ENCODE data around the gene SNX33. TPM values are rescaled to one million over a fixed set of nuclear protein-coding genes. Genes with fewer than 3 reads are reported as not detected.

SNX33 gene
- total RNA-seq, 2 donors from 2014 or later, result 19.8 to 21.8 TPM

- Histone ChIP-seq H3K4me3 (no peak overlapping the region), H3K4me1 (no peaks in the 10 kb centered on the region), H3K36me3 (replicated peaks in 1 of 2; ENCODE audit: insufficient read depth in 1 of 2, low read depth in 2 of 2) (peaks cover 0 to 29% of the 10 kb centered on the region in 2 donors), H3K27ac (no peak overlapping the region), H3K9me3 (no peaks in the 10 kb centered on the region), H3K27me3 (no peaks in the 10 kb centered on the region)
- DNase-seq (no peak), ATAC-seq (no peak)
- no peak for TF ChIP-seq POLR2A (IDR thresholded peaks at IDR 0.05)
- TF ChIP-seq CTCF (IDR thresholded peaks at IDR 0.05), result no peak
- intact Hi-C loops (cut with DNase I), result no loop called here
- 70 to 93% methylated on average over 6 of the region's 6 CpGs for WGBS, 2 donors
These were observed 40.7 kb upstream of the SNX33 start for GRCh38 chr15:75606711-75607699.

- Histone ChIP-seq H3K36me3 (replicated peaks in 1 of 2; ENCODE audit: insufficient read depth in 1 of 2, low read depth in 2 of 2) (peaks cover 0 to 16% of the 10 kb centered on the region in 2 donors), H3K9me3 (no peaks in the 10 kb centered on the region), H3K27ac (no peak overlapping the region), H3K4me3 (no peak overlapping the region), H3K27me3 (no peaks in the 10 kb centered on the region), H3K4me1 (no peaks in the 10 kb centered on the region)
- DNase-seq (no peak), ATAC-seq (no peak)
- TF ChIP-seq POLR2A (IDR thresholded peaks at IDR 0.05) (no peak), CTCF (IDR thresholded peaks at IDR 0.05) (no peak)
- intact Hi-C loops (cut with DNase I), result no loop called here
These were observed 30.9 kb upstream of the SNX33 start for GRCh38 chr15:75616766-75617165.

GRCh38 chr15:75620058-75620820, 27.5 kb upstream of the SNX33 start:
- TF ChIP-seq POLR2A (IDR thresholded peaks at IDR 0.05) (no peak), CTCF (IDR thresholded peaks at IDR 0.05) (no peak)
- ATAC-seq, result no peak
- Histone ChIP-seq H3K36me3 (replicated peaks in 1 of 2; ENCODE audit: insufficient read depth in 1 of 2, low read depth in 2 of 2) (peaks cover 0 to 11% of the 10 kb centered on the region in 2 donors), H3K4me1 (no peaks in the 10 kb centered on the region), H3K27me3 (no peaks in the 10 kb centered on the region), H3K27ac (no peak overlapping the region), H3K9me3 (no peaks in the 10 kb centered on the region), H3K4me3 (no peak overlapping the region)
- DNase-seq, result peak in 1 of 4 donors; percentile 26
- intact Hi-C loops (cut with DNase I), result no loop called here
- 63 to 73% methylated on average over 4 of the region's 4 CpGs for WGBS, 2 donors

GRCh38 chr15:75620841-75621391, 26.8 kb upstream of the SNX33 start:
- no peak for TF ChIP-seq CTCF (IDR thresholded peaks at IDR 0.05)
- TF ChIP-seq POLR2A (IDR thresholded peaks at IDR 0.05), result no peak
- no peaks in the 10 kb centered on the region for H3K27me3 ChIP-seq
- H3K36me3 ChIP-seq (replicated peaks in 1 of 2; ENCODE audit: insufficient read depth in 1 of 2, low read depth in 2 of 2), result peaks cover 0 to 9% of the 10 kb centered on the region in 2 donors
- no peak for ATAC-seq
- H3K9me3 ChIP-seq, result no peaks in the 10 kb centered on the region
- intact Hi-C loops (cut with DNase I), result no loop called here
- WGBS, 2 donors, result 51 to 60% methylated on average over 7 of the region's 7 CpGs
- DNase-seq, result peak; percentile 27 to 69 (median 48)
- H3K4me3 ChIP-seq, result no peak overlapping the region
- peak overlapping the region in 1 of 4 donors; percentile 4 for H3K27ac ChIP-seq
- peaks cover 2% of the 10 kb centered on the region for H3K4me1 ChIP-seq

Data from body of pancreas (tissue), 4 donors.